ENCODE results near the gene DDIAS.
"Not testable (repeated sequence)": the region's sequence is repeated elsewhere in the genome, so short reads cannot be mapped to it uniquely, and the experiment has no call there.

- not testable (repeated sequence) for TF ChIP-seq CTCF (conservative IDR thresholded peaks at IDR 0.05 in 1 of 2, IDR thresholded peaks at IDR 0.05 in 1 of 2; ENCODE audit: low read depth in 1 of 2, low read length in 2 of 2); EZH2 (IDR thresholded peaks at IDR 0.05; ENCODE audit: low read length, missing control alignments)
Measured at GRCh38 chr11:82955736-82956453, 54.4 kb downstream of the DDIAS start.
